HG03175 (cell line): Measurements from ENCODE around the gene PPFIBP2.

Experiments used
- ATAC-seq: cut with Tn5 transposase; IDR thresholded peaks from one replicate; pipeline ENCODE4 v1.9.1; 2021; ENCODE audit warnings: mild to moderate bottlenecking, moderate library complexity; ENCODE audit not compliant: unreplicated experiment

Gene PPFIBP2

DNA sequence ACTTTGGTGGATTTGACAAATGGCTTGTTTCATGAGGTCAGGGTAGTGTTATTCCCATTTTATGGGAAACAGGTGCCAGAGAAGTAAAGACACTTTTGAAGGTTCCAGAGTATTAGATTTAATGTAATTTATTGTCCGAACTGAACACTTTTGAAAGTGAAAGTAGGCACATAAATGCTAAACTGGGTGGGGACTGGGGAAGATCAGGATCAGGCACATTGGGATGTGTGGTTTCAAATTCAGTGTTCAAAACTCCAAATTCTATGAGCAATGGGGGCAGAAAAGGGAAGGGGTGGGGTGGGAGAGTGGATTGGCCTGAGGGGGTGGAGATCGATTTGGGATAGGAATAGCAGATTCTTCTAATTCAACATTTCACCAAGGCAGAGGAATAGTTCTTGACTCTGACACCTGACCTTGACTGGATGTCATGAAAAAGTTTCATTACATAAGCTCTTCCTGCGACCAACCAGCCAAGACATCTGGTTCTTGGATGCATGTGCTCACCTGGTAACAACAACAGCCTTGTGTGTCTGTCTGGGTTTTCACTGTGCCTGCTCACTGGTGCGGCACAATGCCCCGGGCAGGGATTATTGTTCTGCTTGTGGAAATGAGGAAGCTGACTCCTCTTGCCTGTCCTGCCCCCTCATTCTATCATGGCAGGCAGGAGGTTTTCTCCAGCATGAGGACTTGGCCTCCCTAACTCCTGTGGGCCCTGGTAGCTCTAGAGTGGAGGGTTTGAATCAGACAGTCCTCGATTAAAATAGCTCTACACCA is 10.8 kb downstream of the PPFIBP2 start:
- no peak for ATAC-seq

DNA sequence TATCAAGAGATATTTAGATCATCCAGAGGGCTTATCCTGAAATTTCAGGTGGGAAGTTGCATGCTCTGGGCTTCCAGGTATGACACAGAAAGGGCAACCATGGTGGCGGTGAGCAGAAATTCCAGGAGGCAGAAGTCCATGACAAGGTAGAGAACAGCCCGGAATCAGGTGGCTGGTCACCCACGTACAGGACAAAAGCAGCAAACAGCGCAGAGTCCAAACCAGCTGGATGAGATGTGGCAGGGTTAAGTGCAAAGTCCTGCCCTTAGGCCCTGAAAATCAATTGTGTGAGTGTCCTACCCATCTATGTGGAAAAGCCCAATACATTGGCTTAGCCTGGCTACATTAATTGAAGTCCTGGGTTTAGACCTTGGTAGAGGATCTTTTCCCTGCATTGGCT is 11.6 kb downstream of the PPFIBP2 start:
- no peak for ATAC-seq

DNA sequence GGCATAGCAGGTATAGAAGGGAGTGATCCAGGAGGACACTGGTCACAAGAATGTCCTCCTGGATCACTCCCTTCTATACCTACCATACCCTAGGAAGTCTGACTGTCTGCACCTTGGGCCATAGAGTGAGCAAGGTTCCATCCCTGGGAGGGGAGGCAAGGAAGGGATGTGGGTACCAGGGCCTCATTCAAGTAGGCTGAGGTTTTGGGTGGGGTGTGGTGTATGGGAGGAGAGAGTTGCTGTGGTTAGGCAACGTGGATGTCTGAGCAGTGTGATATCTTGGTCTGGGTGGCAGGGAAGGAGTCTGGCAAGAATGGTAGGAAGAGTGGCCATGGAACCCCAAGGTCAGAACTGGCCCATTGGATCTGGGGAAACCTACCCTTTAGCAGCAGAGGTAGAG is 13.2 kb downstream of the PPFIBP2 start:
- ATAC-seq: no peak

DNA sequence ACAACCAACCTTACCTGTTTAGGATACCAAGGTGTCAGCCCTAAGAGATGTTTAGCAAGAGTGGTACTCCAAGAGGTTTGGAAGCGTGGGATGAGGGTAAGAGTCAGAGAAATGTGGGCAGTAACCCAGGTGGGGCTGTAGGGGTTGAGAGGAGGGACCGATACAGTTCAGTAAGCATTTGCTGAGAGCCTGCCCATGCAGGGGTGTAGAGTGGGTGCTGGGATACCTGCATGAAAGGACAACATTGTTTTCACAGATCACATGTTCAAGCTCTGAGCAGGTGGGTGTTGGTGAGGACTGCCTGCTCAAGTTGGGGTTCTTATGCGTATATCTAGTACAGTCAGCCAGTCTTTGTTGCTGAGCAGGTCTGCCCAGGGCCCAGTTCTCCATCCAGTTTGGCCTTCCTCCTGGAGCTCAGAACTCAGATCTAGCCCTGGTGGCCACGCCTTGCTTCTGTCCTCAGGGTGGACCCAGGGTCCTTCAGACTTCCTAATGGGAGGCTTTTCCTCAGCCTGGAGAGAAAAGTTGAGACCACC is 14.8 kb downstream of the PPFIBP2 start:
- no peak for ATAC-seq

DNA sequence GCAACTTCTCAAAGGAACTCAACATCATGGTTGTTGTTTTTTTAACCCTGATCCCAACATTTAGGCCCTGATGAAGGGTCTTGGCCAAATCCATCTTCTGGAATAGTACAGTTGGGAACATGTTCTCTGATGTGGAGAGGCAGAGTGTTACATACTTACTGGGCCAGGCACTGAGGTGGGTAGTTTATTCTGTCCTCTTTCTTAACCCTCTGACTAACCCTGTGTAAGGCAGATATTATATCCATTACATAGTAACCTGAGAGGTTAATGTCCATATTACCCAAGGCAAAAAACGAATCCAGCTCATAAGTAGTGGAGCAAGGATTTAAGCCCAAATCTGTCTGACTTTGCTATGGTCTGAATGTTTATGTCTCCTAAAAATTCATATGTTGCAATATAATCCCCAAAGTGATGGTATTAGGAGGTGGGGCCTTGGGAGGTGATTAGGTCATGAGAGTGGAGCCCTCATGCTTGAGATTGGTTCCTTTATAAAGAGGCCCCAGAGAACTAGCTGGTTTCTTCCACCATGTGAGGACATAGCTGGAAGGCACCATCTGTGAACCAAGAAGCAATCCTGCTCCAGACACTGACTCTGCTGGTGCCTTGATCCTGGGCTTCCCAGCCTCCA is 16.3 kb downstream of the PPFIBP2 start:
- no peak for ATAC-seq

DNA sequence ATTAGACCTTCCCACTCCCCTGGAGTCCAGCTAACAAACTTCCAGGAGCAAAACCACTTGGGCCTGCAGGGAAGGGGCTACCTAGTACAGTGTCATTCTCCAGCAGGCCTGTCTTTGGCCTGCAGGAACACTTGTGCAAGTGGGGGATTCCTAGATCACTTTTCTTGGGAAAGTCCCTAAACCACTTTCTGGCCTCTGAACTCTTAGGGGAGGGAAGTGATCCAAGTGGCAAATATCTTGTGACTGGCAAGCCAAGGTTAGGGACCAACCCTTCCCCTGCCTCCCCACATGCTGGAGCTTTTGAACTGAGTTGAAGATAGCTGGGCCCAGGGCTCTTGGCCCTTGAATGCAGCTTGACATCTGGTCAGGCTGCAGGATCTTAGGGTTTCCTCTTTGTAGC is 17.2 kb downstream of the PPFIBP2 start:
- ATAC-seq: no peak

DNA sequence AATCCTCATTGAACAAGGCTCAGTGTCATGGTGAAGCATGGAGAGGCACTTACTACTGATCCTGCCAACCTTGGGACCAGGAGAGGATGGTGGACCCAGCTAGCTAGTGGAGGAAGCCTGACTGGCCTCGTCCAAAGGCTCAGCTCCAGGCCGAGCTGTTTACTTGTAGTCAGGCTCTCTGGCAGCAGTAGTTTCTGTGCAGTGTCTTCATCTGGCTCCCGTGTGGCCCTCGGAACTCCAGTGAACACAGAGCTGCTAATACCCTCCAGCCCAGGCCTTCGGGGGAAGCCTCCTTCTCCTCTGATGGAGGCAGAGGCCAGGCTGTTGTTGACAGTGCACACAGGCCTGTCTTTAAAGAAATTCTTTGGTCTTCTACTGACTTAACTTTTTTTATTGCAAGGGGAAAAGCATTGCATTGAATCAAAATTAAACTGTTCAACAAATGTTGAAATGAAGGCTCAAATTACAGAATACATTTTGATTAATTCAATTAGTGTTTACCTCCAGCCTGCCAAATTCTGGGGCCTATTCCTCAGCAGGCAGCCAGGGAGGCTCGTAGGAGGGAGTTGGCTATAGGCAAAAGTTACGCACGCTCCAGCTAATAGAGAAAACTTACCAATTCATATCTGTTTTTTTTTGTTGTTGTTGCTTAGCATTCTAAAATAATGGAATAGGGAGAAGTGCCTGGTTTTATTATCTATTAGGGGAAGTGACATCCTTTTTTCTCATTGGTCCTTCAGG is 18.8 kb downstream of the PPFIBP2 start:
- no peak for ATAC-seq

DNA sequence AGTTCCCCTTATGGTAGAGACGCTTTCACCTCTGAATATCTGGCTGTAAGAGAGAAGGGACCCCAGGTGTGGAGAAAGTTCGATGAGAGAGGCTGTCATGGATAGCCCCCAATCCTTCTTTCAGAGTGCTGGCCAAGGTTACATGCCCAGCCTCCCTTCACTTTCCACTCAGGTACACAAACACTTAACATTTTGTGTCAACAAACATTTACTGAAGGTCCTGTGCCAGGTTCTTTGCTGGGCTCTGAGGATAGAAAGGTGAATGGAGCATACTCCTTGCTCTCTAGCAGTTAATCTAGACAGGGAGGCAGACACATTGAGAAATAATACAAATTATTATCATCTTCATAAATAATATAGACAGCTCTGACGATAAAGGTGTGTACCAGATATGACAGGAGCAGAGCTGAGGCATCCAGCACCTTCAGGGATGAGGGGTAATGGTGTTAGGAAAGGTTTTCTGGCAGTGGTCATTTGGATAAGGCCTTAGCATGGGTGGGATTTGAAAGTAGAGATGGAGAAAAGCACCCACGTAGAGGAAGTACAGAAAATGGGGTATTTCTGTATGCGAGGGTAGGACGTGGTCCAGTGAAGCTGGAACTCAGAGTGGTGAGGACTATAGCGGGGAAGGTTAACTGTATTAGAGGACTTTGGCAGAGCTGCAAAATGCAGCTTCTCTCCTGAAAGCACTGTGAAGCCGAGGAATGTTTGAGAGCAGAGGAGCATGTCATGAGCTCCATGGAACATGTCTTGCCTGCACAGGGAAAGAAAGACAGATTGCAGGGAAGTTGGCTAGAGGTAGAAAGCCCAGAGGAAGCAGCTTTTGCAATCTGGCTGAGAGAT is 19.6 kb downstream of the PPFIBP2 start:
- no peak for ATAC-seq

DNA sequence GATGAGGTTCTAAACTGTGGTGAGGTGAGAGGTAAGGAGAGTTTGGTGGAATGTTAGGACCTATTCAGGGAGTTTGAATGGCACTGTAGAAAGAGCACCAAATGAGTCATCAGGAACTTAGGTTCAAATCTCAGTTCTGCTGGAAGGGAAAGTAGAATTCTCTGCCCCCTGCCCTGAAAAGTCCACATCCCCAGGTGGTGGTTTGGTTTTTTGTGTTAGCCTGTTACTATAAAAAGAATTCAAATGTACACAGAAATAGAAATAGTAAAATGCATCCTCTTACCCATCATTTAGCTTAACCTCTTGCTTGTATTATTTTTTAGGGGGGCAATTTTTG is 20.2 kb downstream of the PPFIBP2 start:
- no peak for ATAC-seq

DNA sequence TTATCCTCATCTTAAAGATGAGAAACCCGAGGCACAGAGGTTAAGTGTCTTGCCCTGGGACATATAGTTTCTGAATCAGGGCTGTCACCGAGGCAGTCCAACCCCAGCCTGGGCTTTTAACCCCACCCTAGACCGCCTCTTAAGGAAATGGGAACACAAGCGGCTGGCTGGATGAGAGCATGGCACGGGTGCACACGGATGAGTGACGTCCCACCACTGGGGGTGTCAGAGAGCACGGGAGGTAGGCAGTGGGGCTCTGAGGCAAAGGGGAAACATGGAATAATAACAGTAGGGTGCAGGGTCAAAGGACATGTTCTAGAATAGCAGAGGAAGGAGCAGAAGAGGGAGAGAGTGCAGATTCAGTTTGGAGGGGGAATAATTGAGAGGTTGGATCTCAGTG is 22.3 kb downstream of the PPFIBP2 start:
- no peak for ATAC-seq

DNA sequence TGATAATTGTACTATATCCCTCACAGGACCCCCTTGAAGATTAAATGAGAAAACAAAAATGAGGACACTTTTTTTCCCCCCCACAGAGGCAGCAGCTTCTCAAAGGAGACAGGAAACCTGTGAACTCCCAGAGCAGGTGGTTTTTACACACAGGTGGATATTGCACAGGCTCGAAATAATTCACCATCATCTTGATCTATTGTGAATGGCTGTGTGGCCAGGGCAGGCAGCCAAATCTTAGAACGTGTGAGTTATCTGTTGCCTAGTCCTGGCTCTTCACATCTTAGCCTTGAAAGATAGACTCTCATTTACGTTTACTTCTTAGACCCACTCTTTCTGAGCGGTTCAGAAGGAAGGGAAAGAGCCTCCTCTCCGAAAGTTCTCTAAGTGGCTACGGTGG is 23.5 kb downstream of the PPFIBP2 start:
- no peak for ATAC-seq

DNA sequence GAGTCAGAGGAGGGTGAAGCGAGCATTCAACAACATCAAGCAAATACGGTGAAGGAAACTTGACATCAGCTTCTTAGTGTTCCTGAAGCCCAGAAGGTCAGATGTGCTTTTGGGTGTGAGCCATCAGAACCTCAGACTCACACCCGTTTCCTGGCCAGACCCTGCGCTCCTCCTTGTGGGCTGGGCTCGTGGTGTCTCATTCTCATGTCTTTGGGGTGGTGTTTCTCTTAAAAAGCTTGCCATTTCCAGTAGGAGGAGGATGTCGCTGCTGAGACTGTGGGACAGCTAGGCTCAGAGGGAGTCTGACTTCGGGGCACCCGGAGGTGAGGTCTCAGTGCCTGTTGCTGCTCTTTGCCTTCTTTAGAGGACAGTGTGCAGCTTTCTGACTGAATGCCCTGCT is 24.2 kb downstream of the PPFIBP2 start:
- ATAC-seq: no peak

DNA sequence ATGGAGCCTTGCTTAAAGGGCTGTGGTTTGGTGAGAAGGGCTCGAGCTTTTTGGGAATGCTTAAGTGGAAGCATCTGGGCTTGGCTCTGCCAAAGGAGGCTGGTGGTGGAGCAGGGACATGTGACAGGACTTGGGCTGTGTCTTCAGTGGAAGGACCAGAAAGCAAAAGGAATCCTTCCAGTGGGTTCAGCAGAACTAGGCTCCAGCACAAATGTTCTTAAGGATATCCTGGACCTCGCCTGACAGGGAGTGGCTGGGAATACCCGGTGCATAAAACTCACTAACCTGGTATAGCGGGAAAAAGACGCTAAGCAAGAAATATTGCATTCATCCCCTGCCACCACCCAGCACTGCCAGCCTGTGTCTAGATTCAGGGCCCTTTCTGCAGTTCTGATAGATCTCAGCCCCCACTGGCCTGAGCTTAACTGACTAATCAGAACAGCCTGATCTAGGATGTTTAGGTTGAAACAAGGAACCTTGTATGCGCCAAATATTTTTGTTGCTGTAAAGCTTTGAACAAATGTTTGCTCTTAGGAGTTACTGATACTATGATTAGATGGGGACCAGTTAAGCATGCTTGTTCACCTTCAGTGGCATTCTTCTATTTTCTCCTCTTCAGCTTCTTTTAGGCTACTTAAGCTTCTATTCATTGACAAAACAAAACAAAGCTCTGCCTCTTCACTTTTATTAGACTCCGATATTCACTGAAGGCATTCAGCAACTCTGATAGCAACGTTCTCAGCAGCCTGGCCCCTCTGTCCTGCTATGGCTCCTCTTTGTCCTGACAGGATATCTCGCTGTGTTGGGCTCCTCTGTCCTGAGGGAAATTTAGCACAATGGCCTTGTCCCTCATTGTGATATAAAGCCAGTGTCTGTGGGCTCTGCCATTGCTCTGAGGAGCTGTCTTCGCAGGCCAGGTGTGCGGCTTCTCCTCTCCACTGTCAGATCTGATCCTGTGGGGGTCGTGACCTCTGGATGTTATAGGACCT is 25.0 kb downstream of the PPFIBP2 start:
- no peak for ATAC-seq

DNA sequence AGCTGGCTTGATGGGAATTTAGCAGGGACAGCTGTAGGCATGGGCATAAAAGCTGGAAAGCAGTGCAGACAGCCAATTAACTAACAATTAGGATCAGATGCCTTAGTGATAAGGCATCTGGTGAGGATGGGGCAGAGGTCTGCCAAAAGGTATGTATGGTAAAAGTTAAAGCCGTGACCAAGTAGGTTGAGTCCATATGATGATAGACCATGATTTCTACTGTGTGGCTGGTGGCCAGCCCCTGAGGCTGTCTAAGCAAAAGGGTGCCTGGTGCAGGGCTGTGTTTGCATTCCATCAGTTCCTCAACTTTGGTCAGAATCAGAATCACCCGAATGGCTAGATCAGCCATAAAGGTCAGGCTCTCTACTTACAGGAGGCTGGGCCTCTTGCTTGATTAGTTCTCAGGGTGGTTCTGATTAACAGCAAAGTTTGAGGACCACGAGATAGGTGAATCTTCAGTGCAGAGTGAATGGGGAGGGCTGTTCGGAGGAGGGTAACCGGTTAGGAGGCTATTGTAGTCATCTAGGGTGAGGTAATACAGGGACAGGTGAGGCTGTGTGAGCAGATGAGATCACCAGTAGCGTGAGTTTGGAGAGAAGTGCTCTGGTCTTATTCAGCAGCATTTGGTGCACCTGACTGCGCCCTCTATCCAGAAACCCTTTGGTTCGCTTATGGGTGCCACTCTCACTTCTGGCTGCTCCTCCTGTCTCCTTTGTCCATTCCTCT is 27.2 kb downstream of the PPFIBP2 start:
- ATAC-seq: no peak

DNA sequence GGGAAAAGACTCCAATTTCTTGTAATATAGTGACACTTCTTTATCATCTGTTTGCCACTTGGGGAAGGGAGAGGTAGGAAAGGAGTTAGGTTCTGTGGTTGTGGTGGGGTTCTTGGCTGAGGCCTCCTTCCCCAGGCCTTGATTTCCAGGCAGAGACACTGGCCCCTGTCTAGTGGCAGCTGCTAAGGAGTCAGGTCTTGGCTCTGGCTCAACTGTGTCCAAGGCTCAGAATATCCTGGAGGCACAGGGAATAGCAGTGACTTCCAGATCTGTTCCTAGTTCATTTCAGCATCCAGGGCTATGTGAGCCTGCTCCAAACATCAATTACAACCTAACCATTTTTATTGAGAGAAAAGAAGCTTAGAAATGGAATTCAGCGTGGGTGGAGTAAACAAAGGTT is 29.5 kb downstream of the PPFIBP2 start:
- no peak for ATAC-seq

DNA sequence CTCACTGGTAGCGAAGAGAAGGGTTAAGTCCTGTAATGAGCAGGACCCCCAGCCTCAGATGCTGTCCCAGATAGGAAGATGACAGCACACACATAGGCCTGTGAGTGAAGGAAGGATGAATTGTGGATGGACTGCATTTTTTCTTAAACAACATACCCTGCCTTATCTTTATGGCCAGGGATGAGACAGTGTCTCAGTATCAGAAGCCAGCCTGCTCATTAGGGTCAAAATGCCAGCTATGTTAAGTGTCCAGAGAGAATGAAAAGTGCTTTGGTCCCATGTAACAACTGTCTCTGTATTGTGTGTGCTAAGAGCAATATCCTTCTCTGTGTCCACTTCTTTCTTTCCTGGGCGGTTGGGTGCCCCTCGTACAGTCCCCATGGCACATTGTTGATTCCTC is 30.2 kb downstream of the PPFIBP2 start:
- no peak for ATAC-seq

DNA sequence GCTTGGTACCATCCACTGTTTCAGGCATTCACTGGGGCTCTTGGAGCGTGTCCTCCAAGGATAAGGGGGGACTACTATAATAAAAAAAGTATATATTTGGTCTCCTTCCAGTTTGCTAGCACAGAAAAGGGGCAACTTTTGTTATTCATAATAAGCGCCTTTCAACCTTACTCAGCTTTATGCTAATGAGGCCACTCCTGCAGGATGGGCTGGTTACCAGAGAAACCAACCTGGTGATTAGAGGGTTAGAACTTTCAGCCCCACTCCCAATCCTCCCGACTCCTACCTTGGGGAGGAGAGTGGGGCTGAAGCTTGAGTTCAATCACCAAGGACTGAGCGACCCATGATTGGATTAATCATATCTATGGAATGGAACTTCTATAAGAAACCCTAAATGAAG is 31.8 kb downstream of the PPFIBP2 start:
- ATAC-seq: no peak

DNA sequence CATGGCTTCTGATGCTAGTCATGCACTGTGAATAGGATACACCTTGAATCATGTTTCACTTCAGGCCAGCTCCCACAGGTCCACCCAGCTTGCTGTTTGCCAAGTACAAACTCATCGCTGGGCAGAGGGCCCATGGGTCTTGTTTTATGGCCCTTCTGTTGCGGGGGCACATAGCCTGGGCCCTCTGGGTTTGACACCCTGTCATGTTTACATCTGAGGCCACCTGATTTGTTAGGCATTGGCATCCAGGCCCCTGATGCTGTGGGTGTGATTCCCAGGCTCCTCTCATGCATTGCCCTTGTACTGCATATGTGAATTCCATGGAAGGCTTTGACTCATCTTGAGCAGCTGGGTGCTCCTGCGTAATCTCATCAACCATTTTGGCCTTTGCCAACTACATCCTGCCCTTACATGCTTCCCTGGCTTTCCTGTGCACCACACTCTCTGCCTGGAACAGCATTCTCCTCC is 32.6 kb downstream of the PPFIBP2 start:
- no peak for ATAC-seq

DNA sequence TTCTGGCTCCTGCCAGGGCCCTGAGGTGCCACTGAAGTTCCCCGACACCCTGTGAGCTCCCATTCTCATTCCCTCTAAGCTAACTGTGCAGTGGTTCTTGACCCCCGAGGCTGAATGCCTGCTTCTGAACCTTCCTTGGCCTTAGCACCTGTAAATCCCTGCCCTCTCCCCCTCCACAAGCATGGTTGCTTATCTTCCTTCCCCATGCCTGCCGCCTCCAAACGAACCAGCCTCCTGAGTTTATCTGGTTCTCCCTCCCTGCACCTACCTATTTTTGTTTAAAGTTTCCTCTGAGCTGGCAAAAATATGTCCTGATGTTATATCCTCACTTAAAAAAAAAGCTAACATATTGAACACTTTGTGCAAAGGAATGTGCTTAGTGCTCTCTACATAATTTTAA is 33.9 kb downstream of the PPFIBP2 start:
- ATAC-seq: no peak
